Omental fat pad (tissue), 4 donors: ENCODE measurements around the gene ZNF197. TPM values are rescaled to one million over a fixed set of nuclear protein-coding genes. Genes with fewer than 3 reads are reported as not detected.

Source experiments
- ATAC-seq: fragments of 150-250 bp; one replicate; pipeline ENCODE4 v1.9.1; 2016; ENCODE audit warnings: mild to moderate bottlenecking, moderate library complexity; ENCODE audit not compliant: low FRiP score
- DNase-seq: peaks from one replicate; pipeline ENCODE4 v3.0.0-alpha.2; 2019; ENCODE audit warnings: low spot score
- CTCF ChIP-seq, 3 donors: fragments of 450-650 bp; IDR thresholded peaks; one replicate each; pipeline ENCODE4 v1.5.1; 2016 to 2017; ENCODE audit warnings: antibody characterized with exemption in 3 of 3, mild to moderate bottlenecking in 3 of 3, moderate library complexity in 2 of 3
- total RNA-seq, 4 donors: library from RNA; depleted of rRNA; stranded (reverse); fragments of >200 nt; gene quantifications; one replicate each; pipeline ENCODE4 v1.1.0, GENCODE V29; 2016

ZNF197 gene
- total RNA-seq, 4 donors from 2014 or later, result 10.2 to 19.7 (median 10.8) TPM

- DNase-seq (no peak), ATAC-seq (no peak)
- TF ChIP-seq CTCF (IDR thresholded peaks at IDR 0.05), result no peak
Observed at GRCh38 chr3:44601749-44602148, 23.1 kb upstream of the ZNF197 start.

GRCh38 chr3:44612678-44613077 lies 12.2 kb upstream of the ZNF197 start:
- TF ChIP-seq CTCF (IDR thresholded peaks at IDR 0.05), result no peak
- ATAC-seq (no peak), DNase-seq (no peak)

- no peak for TF ChIP-seq CTCF (IDR thresholded peaks at IDR 0.05)
- DNase-seq, result no peak
- ATAC-seq, result no peak
Observed at GRCh38 chr3:44628716-44629115, 3.9 kb downstream of the ZNF197 start.

GRCh38 chr3:44632193-44632592 lies 7.4 kb downstream of the ZNF197 start:
- DNase-seq (no peak), ATAC-seq (no peak)
- TF ChIP-seq CTCF (IDR thresholded peaks at IDR 0.05), result no peak

- DNase-seq, result no peak
- TF ChIP-seq CTCF (IDR thresholded peaks at IDR 0.05), result no peak
- ATAC-seq, result no peak
Observed at GRCh38 chr3:44642337-44642736, 17.5 kb downstream of the ZNF197 start.

- DNase-seq, result no peak
- ATAC-seq, result no peak
- no peak for TF ChIP-seq CTCF (IDR thresholded peaks at IDR 0.05)
Observed at GRCh38 chr3:44643024-44643423, 18.2 kb downstream of the ZNF197 start.

- DNase-seq, result no peak
- no peak for TF ChIP-seq CTCF (IDR thresholded peaks at IDR 0.05)
- no peak for ATAC-seq
Observed at GRCh38 chr3:44647771-44648170, 22.9 kb downstream of the ZNF197 start.
